ENCODE results near the gene NACC2.

NACC2 gene

GRCh38 chr9:136023410-136024225, 71.5 kb downstream of the NACC2 start:
- TF ChIP-seq CSDC2 (CRISPR knock-in tag; IDR thresholded peaks at IDR 0.05) (no peak), ARNTL (CRISPR knock-in tag; IDR thresholded peaks at IDR 0.05; ENCODE audit: borderline replicate concordance, low read depth) (no peak), PPARA (CRISPR knock-in tag; IDR thresholded peaks at IDR 0.05; ENCODE audit: borderline replicate concordance) (no peak), ZFP3 (CRISPR knock-in tag; IDR thresholded peaks at IDR 0.05) (no peak), ESRRG (CRISPR knock-in tag; IDR thresholded peaks at IDR 0.05) (no peak), ZC3H10 (CRISPR knock-in tag; IDR thresholded peaks at IDR 0.05) (no peak), SNAI2 (CRISPR knock-in tag; IDR thresholded peaks at IDR 0.05) (no peak)
- TF ChIP-seq, protein P1, sequence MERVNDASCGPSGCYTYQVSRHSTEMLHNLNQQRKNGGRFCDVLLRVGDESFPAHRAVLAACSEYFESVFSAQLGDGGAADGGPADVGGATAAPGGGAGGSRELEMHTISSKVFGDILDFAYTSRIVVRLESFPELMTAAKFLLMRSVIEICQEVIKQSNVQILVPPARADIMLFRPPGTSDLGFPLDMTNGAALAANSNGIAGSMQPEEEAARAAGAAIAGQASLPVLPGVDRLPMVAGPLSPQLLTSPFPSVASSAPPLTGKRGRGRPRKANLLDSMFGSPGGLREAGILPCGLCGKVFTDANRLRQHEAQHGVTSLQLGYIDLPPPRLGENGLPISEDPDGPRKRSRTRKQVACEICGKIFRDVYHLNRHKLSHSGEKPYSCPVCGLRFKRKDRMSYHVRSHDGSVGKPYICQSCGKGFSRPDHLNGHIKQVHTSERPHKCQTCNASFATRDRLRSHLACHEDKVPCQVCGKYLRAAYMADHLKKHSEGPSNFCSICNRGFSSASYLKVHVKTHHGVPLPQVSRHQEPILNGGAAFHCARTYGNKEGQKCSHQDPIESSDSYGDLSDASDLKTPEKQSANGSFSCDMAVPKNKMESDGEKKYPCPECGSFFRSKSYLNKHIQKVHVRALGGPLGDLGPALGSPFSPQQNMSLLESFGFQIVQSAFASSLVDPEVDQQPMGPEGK (CRISPR knock-in tag; IDR thresholded peaks at IDR 0.05; ENCODE audit: borderline replicate concordance): no peak
- no peak; the same call in 2 of the 3 replicates for ATAC-seq

DNA sequence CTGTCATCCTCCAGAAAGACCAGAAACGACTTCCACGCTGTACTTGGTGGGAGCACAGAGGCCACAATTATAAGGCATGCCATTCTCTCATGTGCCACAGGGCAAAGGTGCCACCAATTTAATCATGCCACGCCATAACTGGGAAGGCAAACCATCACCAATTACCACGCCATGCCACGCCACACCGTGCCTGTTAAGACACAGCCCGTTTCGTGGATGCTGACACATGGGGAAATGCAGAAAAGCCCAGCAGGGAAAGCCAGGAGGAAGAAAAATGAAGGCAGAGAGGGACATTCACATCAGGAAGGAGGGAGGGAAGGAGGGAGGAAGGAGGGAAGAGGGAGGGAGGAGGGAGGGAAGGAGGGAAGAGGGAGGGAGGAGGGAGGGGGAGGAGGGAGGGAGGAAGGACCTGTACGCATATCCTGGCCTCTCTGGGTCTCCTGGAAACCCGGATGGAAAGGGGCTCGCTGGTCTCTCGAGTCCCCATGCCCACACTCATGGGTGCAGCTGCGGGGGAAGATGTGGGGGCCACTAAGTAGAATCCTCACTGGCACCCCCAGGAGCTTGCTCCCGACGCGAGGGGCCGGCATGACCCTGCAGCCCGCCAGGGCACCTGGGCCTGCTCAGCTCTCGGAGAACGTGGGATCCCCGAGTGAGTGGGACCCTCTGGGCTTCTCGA, 72.2 kb downstream of the NACC2 start:
- TF ChIP-seq PPARA (CRISPR knock-in tag; IDR thresholded peaks at IDR 0.05; ENCODE audit: borderline replicate concordance): no peak
- no peak for TF ChIP-seq SNAI2 (CRISPR knock-in tag; IDR thresholded peaks at IDR 0.05)
- TF ChIP-seq RARB (CRISPR knock-in tag; IDR thresholded peaks at IDR 0.05): no peak
- TF ChIP-seq ZNF70 (CRISPR knock-in tag; IDR thresholded peaks at IDR 0.05): no peak
- no peak for TF ChIP-seq TOX (CRISPR knock-in tag; IDR thresholded peaks at IDR 0.05; ENCODE audit: borderline replicate concordance)
- no peak for TF ChIP-seq TSHZ2 (CRISPR knock-in tag; IDR thresholded peaks at IDR 0.05)
- TF ChIP-seq BACH2 (CRISPR knock-in tag; IDR thresholded peaks at IDR 0.05; ENCODE audit: borderline replicate concordance): no peak
- TF ChIP-seq, protein P2, sequence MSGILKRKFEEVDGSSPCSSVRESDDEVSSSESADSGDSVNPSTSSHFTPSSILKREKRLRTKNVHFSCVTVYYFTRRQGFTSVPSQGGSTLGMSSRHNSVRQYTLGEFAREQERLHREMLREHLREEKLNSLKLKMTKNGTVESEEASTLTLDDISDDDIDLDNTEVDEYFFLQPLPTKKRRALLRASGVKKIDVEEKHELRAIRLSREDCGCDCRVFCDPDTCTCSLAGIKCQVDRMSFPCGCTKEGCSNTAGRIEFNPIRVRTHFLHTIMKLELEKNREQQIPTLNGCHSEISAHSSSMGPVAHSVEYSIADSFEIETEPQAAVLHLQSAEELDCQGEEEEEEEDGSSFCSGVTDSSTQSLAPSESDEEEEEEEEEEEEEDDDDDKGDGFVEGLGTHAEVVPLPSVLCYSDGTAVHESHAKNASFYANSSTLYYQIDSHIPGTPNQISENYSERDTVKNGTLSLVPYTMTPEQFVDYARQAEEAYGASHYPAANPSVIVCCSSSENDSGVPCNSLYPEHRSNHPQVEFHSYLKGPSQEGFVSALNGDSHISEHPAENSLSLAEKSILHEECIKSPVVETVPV (CRISPR knock-in tag; IDR thresholded peaks at IDR 0.05): no peak
- no peak for TF ChIP-seq CSDC2 (CRISPR knock-in tag; IDR thresholded peaks at IDR 0.05)
- TF ChIP-seq, protein P3, sequence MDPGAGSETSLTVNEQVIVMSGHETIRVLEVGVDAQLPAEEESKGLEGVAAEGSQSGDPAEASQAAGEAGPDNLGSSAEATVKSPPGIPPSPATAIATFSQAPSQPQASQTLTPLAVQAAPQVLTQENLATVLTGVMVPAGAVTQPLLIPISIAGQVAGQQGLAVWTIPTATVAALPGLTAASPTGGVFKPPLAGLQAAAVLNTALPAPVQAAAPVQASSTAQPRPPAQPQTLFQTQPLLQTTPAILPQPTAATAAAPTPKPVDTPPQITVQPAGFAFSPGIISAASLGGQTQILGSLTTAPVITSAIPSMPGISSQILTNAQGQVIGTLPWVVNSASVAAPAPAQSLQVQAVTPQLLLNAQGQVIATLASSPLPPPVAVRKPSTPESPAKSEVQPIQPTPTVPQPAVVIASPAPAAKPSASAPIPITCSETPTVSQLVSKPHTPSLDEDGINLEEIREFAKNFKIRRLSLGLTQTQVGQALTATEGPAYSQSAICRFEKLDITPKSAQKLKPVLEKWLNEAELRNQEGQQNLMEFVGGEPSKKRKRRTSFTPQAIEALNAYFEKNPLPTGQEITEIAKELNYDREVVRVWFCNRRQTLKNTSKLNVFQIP (CRISPR knock-in tag; IDR thresholded peaks at IDR 0.05; ENCODE audit: borderline replicate concordance, low read depth): no peak
- TF ChIP-seq ISL1 (CRISPR knock-in tag; IDR thresholded peaks at IDR 0.05): no peak
- TF ChIP-seq, protein P4, sequence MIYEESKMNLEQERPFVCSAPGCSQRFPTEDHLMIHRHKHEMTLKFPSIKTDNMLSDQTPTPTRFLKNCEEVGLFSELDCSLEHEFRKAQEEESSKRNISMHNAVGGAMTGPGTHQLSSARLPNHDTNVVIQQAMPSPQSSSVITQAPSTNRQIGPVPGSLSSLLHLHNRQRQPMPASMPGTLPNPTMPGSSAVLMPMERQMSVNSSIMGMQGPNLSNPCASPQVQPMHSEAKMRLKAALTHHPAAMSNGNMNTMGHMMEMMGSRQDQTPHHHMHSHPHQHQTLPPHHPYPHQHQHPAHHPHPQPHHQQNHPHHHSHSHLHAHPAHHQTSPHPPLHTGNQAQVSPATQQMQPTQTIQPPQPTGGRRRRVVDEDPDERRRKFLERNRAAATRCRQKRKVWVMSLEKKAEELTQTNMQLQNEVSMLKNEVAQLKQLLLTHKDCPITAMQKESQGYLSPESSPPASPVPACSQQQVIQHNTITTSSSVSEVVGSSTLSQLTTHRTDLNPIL (CRISPR knock-in tag; IDR thresholded peaks at IDR 0.05; ENCODE audit: low read depth): no peak
- no peak for ATAC-seq

DNA sequence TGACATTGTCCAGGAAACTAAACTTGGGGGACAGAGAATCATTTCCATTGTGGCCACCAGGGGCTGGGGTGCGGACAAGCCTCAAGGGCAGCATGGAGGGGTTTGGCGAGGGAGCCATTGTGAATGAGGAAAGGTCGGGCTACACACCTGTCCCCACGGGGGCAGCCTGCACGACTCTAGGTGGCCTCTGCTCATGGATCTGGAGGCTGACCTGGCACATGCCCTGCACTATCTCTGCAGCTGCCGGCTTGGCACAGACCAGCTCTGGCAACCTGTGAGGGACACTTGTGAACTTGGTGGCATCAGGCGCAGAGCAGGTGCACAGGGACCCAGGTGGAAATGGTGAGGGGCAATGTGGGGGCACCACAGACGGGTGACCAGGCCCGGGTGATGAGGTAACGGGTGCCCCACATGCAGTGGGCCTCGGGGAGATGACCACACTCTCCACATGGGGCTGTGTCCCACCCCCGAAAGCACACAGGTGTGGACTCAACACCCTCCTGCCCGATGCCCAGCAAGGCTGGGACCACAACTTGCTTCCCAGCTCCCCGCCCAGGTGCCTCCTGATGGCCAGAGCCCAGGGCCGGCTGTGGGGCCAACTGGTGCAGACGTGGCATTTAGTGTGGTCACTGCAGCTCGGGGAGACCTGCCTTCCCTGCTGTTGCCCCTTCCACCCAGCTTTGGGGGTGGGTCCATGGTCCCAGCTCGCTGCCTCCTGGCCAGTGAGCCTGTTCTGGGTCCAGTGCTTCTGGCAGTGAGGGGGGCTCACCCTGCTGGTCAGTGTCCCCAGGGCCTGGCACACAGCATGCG, 73.0 kb downstream of the NACC2 start:
- TF ChIP-seq SNAI2 (CRISPR knock-in tag; IDR thresholded peaks at IDR 0.05) (no peak), ZC3H10 (CRISPR knock-in tag; IDR thresholded peaks at IDR 0.05) (no peak), ESRRG (CRISPR knock-in tag; IDR thresholded peaks at IDR 0.05) (no peak), GLIS3 (CRISPR knock-in tag; IDR thresholded peaks at IDR 0.05) (no peak), ZNF70 (CRISPR knock-in tag; IDR thresholded peaks at IDR 0.05) (no peak), OSR1 (CRISPR knock-in tag; IDR thresholded peaks at IDR 0.05) (no peak), TOX (CRISPR knock-in tag; IDR thresholded peaks at IDR 0.05; ENCODE audit: borderline replicate concordance) (no peak), ARNTL (CRISPR knock-in tag; IDR thresholded peaks at IDR 0.05; ENCODE audit: borderline replicate concordance, low read depth) (no peak), ZNF565 (CRISPR knock-in tag; conservative IDR thresholded peaks at IDR 0.05; ENCODE audit: low read depth) (no peak), CSDC2 (CRISPR knock-in tag; IDR thresholded peaks at IDR 0.05) (no peak)
- TF ChIP-seq, protein P2 (CRISPR knock-in tag; IDR thresholded peaks at IDR 0.05): no peak

More for the DNA sequence above, 73.0 kb downstream of the NACC2 start:
- ATAC-seq: no peak
